ENCODE results near the gene RAB31. TPM values are rescaled to one million over a fixed set of nuclear protein-coding genes. Genes with fewer than 3 reads are reported as not detected.

Gene RAB31
- total RNA-seq, 2 donors from 2014 or later = 4.3 to 8.0 TPM

DNA sequence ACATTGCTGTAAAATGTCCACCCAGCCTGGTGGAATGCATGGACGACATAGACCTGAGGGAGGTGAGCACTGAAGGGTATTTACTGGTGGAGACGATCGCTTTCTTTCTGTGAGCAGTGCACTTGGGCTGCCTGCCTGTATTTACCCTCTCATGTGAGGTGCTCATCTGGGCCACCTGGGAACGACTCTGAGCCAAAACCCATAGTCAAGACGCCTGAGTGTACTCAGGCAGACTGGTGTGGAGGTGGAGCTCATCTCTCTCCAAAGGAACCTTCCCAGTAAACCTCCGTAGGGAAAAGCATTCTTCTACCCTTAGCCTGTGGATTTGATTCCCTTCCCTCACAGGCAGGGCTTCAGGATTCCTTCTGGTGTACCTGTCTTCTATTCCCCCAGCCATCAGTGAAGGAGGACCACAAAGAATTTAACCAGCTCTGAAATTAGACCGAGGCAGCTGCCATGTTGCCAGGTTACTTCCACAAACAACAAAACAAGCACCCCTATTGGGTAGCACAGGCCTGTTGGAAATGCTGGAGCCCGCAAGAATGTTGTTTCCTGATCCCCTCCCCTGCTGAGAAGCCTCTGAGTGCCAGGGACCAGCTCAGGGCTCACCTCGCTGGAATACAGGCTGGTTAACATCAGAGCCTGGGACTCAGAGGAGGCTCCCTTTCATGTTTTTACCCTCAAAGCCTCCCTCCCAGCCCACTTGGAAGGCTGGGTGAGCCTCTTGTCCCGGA, 130.2 kb downstream of the RAB31 start:
- Histone ChIP-seq H3K36me3 (replicated peaks in 1 of 2; ENCODE audit: insufficient read depth in 1 of 2, low read depth in 2 of 2) (no peaks in the 10 kb centered on the region), H3K9me3 (no peaks in the 10 kb centered on the region), H3K4me3 (no peak overlapping the region), H3K4me1 (no peaks in the 10 kb centered on the region), H3K27me3 (no peaks in the 10 kb centered on the region), H3K27ac (no peak overlapping the region)
- ATAC-seq (peak; percentile 80), DNase-seq (peak in 2 of 4 donors; percentile 37 to 42)
- 49 to 69% methylated on average over 8 to 10 of the region's 10 CpGs for WGBS, 2 donors
- TF ChIP-seq, protein P1, sequence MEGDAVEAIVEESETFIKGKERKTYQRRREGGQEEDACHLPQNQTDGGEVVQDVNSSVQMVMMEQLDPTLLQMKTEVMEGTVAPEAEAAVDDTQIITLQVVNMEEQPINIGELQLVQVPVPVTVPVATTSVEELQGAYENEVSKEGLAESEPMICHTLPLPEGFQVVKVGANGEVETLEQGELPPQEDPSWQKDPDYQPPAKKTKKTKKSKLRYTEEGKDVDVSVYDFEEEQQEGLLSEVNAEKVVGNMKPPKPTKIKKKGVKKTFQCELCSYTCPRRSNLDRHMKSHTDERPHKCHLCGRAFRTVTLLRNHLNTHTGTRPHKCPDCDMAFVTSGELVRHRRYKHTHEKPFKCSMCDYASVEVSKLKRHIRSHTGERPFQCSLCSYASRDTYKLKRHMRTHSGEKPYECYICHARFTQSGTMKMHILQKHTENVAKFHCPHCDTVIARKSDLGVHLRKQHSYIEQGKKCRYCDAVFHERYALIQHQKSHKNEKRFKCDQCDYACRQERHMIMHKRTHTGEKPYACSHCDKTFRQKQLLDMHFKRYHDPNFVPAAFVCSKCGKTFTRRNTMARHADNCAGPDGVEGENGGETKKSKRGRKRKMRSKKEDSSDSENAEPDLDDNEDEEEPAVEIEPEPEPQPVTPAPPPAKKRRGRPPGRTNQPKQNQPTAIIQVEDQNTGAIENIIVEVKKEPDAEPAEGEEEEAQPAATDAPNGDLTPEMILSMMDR (IDR thresholded peaks at IDR 0.05) = no peak
- TF ChIP-seq POLR2A (IDR thresholded peaks at IDR 0.05) = peak in 1 of 3 donors; percentile 19
- intact Hi-C loops (cut with DNase I) = no loop called here

DNA sequence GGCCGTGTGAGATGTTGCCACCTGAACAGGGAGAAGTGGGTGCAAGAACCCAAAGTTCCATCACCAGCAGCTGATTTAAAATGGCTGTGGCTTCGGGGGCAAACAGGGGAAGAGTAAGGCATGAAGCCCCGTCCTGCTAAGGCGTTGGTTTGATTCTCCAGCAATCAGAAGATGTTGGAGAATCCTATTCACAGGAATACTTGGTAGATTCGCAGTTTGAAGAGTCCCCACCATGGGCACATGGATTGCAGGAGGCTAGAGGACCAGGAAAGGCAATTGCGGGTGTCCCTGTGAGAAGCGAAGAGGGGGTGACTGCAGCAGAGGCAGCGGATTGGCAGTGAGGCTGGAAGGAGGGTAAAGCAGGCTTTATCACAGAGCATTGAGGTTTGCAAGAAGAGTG, 131.1 kb downstream of the RAB31 start:
- WGBS, 2 donors = 87 to 88% methylated on average over 8 of the region's 8 CpGs
- ATAC-seq (no peak), DNase-seq (no peak)
- Histone ChIP-seq H3K36me3 (replicated peaks in 1 of 2; ENCODE audit: insufficient read depth in 1 of 2, low read depth in 2 of 2) (no peaks in the 10 kb centered on the region), H3K27ac (no peak overlapping the region), H3K9me3 (no peaks in the 10 kb centered on the region), H3K4me1 (no peaks in the 10 kb centered on the region), H3K27me3 (no peaks in the 10 kb centered on the region), H3K4me3 (no peak overlapping the region)
- no peak for TF ChIP-seq POLR2A (IDR thresholded peaks at IDR 0.05)
- TF ChIP-seq, protein P1 (IDR thresholded peaks at IDR 0.05) = no peak
- intact Hi-C loops (cut with DNase I) = no loop called here

DNA sequence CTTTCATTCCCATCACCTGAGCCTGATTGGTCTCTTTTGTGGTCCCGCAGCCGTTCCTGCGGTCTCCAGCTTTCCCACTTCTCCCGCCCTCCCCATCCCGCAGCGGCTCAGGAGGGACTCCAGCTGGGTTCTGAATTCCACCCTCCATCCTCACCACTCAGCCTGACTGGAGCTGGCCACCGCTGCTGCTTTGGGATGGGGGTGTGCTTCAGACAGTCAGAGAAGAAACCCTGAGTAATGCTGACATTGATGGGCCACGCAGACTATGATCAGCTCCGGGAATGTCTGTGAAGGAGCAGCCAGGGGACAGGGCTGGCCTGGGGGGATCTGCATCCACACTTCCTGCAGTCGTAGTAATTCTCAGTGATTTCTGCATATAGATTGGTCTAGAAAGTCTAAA, 131.8 kb downstream of the RAB31 start:
- Histone ChIP-seq H3K9me3 (no peaks in the 10 kb centered on the region), H3K4me3 (no peak overlapping the region), H3K4me1 (no peaks in the 10 kb centered on the region), H3K27me3 (no peaks in the 10 kb centered on the region), H3K36me3 (replicated peaks in 1 of 2; ENCODE audit: insufficient read depth in 1 of 2, low read depth in 2 of 2) (no peaks in the 10 kb centered on the region), H3K27ac (no peak overlapping the region)
- intact Hi-C loops (cut with DNase I) = no loop called here
- no peak for DNase-seq
- TF ChIP-seq, protein P1 (IDR thresholded peaks at IDR 0.05) = no peak
- no peak for TF ChIP-seq POLR2A (IDR thresholded peaks at IDR 0.05)
- no peak for ATAC-seq
- WGBS, 2 donors = 70 to 78% methylated on average over 10 of the region's 10 CpGs

DNA sequence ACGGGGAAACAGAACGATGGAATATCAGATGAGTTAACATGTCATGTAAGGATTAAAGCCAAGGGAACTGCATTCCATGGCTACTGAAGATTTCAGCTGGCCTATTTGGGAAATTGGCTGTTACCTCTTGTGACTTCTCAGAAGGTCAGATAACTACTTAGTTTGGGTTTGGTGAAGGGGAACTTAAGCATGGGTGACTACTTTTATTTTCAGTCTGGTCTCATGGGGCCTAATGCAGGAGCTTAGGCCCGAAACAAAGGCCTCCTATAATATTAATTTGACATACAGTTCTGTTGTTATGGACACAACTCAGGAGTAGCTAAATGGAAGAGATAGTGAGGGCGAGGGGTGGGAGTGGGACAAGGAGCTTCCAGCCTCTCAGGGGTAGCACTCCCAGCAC, 133.7 kb downstream of the RAB31 start:
- no peak for ATAC-seq
- 86 to 90% methylated on average over 4 of the region's 4 CpGs for WGBS, 2 donors
- no peak overlapping the region for H3K4me3 ChIP-seq

More for the DNA sequence above, 133.7 kb downstream of the RAB31 start:
- Histone ChIP-seq H3K4me1 (peaks cover 10% of the 10 kb centered on the region), H3K9me3 (no peaks in the 10 kb centered on the region), H3K27ac (no peak overlapping the region), H3K36me3 (replicated peaks in 1 of 2; ENCODE audit: insufficient read depth in 1 of 2, low read depth in 2 of 2) (no peaks in the 10 kb centered on the region), H3K27me3 (no peaks in the 10 kb centered on the region)
- TF ChIP-seq POLR2A (IDR thresholded peaks at IDR 0.05) = no peak
- TF ChIP-seq, protein P1 (IDR thresholded peaks at IDR 0.05) = no peak
- no peak for DNase-seq
- intact Hi-C loops (cut with DNase I) = no loop called here
